ENCODE data around the gene DIS3L2.
"Not testable (repeated sequence)": the region's sequence is repeated elsewhere in the genome, so short reads cannot be mapped to it uniquely, and the experiment has no call there.

Gene DIS3L2

GRCh38 chr2:232349946-232350635 lies 388.6 kb downstream of the DIS3L2 start:
- DNase-seq (ENCODE audit: low spot score), result no peak

DNA sequence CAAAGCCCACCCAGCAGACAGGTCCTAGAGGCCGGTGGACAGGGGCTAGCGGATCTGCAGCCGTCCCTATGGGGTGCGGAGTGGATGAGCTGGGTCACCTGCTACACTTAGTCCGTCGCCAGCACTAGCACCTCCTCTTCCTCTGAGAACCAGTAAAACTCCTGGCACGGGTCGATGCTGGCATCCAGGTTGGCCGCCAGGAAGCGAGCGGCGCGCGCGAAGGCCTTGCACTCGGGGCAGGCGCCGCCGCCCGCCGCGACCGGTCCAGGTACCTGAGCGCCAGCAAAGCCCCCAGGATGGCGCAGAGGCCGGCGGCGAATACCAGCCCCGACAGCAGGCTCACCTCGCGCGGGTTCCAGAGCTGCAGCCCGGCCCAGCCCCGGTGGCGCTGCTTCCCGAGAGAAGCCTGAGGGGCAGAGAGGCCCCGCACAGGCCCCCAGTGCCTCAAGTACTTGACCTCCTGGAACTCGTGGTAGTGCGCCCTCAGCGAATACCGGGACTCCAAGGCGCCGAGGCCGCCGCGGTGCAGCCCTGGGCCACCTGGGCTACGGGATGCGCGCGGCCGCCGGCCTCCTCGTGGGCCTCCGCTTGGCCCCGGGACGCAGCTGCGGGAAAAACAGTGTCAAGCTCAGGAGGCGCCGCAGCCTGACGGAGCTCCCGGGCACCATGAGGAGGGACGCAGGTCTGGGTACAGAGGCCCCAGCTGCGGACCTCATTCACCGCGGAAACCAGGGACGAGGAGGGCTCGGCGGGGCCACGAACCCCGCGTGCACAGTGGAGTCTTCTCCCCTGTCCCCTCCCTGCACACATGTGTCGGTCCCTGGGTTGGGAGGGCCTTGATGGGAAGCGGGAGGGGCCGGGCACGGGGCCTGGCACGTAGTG lies 389.5 kb downstream of the DIS3L2 start:
- no peak for DNase-seq (ENCODE audit: low spot score)

DNA sequence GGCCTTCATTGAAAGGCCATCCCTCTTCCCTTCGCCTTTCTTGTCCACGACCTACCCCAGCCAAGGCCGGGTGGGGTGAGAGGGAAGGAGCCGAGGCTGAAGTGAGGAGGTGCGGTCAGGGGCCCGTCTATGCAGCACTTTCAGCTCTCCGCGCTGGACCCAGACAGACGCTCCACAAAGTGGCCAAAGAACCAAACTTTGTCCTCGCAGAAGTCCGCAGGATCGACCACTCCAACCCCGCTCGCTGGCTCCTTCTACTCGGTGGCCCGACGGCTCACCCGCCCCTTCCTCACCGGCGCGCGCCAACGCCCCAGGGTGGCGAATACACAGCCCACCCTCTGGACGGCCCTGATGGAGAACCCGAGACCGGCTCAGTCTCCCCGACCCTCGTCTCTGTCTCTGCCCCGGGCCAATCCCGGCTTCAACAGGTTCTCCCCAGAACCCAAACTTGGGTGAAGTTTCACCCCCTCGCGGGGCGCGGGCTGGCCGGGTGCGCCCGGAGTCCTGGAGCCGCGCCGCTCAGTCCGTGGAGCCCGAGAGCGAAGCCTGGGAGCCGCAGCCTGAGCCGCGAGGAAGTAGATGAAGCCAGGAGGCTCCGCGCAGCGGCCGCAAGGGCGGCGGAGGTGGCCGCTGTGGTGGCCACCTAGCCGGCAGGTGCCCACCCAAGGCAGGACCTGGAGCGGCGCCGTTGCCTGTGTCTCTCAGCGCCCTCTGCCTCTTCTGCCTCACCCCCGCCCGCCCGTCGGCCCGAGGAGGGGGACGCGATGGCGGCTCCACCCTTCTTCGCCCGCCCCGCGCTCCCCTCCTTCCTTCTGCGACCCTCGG lies 390.4 kb downstream of the DIS3L2 start:
- no peak for DNase-seq (ENCODE audit: low spot score)

DNA sequence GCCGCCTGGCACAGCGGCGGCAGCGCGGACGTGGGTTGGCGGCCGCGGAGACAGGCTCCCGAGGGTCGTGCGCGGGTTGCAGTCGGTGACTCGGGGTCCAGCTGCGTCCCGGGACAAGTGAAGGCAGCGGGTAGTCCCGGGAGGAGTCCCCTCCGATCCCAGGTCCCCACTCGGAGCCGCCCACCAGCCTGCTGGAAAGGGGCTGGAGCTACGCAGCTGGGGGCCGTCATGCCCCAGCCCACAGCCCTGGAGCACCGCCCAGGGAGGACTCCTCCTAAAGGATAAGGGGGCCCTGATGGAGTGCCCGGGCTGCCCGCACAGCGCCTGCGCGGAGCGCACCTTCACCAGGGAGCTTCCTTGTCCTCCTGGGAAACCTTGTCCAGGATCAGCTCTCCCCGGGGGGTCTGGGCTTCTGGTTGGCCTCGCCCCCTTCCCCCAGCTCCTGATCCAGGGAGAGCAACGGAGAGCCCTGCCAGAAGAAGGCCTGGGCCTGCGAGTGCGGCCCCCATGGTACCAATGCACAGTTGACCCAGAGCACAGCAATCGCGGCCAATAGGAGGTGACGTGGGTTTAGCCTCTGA lies 391.1 kb downstream of the DIS3L2 start:
- DNase-seq (ENCODE audit: low spot score), result no peak

- no peak for DNase-seq (ENCODE audit: low spot score)
Measured at GRCh38 chr2:232353096-232353495, 391.6 kb downstream of the DIS3L2 start.

DNA sequence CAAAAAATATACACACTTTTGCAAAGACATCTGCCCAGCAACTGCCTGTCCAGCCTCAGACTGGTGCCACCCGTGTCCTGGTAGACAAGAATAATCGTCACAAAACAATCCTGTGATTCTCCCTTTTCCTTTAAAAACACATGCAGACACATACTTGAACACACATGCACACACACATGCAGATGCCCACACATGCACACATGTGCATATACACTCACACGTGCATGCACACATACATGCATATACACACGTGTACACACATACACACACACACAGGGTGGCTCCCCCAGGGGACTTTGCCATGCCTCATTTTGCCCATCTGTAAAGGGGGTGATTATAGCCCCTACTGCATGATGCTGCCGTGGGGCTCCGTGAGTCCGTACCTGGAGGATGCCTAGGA lies 392.1 kb downstream of the DIS3L2 start:
- no peak for DNase-seq (ENCODE audit: low spot score)

GRCh38 chr2:232354069-232354468 lies 392.6 kb downstream of the DIS3L2 start:
- no peak for DNase-seq (ENCODE audit: low spot score)

DNA sequence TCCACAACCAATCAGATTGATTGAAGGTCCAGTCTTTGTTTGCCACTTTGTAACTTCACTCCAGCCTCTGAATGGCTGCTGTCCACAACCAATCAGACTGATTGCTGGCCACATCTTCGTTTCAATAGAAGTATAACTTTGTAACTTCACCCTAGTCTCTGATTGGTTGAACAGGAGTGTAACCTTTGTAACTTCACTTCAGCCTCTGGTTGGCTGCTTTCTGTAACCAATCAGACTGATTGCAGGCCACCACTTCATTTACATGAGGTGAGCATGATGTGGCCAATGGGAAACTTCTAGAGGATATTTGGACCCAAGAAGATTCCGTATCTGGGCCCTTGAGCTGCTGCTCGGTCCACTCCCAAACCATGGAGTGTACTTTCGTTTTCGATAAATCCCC lies 400.1 kb downstream of the DIS3L2 start:
- DNase-seq (ENCODE audit: low spot score), result no peak

DNA sequence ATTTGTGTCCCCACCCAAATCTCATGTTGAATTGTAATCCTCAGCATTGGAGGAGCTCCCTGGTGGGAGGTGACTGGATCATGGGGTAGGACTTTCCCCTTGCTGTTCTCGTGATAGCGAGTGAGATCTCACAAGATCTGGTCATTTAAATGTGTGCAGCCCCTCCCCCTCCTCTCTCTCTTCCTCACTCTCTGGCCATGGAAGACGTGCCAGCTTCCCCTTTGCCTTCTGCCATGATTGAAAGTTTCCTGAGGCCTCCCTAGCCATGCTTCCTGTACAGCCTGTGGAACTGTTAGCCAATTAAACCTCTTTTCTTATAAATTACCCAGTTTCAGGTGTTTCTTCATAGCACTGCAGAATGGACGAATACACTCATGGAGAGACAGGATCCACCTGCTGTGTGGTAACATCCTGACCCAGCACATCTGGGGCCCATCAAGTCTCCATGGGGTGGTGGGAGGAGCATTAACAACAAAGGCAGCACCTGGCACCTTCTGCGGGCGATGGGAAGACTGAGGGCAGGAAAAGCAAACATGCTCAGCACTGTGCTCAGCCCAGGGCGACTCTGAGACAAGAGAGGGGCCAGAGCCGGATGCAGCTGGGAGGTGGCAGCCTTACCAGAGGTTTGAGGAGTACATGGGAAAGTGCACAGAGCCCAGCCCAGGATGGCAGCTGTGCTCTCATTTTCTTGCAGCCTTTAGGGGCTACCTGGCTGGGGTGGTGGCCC lies 400.8 kb downstream of the DIS3L2 start:
- DNase-seq (ENCODE audit: low spot score), result no peak

DNA sequence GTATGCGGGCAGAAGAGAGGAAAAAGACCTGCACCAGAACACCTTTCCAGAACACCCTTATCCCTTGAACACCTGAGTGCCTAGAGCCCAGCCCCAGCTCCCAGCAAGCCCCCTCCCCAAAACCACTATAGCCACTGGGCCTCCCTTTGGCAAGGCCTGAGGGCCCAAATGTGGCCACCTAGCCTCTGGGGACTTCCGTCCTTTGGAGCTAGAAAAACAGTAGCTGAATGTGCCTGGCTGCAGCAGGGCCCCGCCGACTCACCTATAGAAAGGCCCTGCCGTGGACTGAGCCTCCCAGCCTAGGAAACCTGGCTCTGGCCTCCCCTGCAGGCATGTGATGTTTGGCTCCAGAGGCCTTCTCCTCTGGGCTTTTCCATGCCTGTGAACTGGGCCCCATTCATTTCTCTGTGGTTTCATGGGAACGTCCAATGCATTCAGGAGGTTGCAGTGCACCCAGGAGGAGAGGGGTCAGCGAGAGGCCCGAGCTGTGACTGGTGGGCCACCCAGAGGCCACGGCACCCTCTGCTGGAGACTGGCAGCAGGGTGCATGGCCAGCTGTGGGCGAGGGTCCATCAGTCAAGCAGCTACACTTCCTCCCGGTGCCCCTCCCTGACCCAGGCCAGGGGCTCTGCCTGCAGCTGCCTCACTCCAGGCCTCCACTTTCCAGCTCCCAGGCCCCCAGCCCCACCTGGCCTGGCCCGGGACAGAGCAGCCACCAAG lies 401.7 kb downstream of the DIS3L2 start:
- DNase-seq (ENCODE audit: low spot score), result not testable (repeated sequence)

- DNase-seq (ENCODE audit: low spot score), result no peak
Measured at GRCh38 chr2:232363784-232364615, 402.5 kb downstream of the DIS3L2 start.

DNA sequence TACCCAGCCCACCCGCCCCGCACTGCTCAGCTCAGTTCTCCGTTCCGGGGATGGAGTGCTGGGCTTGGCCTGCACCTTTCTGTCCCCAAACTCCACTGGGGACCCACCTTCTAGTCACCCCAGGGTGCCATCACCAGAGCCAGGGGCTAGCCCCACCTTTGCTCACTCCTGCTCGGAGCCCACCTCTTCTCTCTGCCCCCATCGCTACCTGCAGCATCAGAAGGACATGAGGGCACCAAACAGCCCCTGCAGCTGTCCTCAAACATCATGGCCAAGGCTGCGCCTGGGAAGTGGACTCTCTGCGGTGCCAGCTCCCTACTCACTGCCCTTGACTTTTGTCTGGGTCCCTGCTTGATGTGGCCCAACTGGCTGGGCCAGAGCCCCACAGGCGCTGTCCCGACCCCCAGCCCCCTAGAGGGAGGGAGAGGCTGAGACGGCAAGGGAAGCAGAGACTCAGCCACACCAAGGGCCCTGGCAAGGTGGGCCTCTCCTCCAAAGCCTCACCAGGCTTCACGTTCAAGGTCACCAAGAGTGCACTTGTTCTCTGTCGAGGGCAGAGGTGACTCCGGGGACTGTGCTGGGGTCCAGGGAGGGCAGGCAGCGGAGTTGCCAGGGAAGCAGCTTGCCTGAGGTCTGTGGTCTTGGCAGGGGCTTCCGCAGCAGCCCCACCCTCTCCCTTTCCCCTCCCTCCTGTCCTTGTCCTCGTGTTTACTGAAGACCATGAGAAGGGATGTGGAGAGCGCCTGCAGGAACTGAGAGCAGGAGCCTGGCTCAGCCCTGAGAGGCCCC lies 403.5 kb downstream of the DIS3L2 start:
- not testable (repeated sequence) for DNase-seq (ENCODE audit: low spot score)

DNA sequence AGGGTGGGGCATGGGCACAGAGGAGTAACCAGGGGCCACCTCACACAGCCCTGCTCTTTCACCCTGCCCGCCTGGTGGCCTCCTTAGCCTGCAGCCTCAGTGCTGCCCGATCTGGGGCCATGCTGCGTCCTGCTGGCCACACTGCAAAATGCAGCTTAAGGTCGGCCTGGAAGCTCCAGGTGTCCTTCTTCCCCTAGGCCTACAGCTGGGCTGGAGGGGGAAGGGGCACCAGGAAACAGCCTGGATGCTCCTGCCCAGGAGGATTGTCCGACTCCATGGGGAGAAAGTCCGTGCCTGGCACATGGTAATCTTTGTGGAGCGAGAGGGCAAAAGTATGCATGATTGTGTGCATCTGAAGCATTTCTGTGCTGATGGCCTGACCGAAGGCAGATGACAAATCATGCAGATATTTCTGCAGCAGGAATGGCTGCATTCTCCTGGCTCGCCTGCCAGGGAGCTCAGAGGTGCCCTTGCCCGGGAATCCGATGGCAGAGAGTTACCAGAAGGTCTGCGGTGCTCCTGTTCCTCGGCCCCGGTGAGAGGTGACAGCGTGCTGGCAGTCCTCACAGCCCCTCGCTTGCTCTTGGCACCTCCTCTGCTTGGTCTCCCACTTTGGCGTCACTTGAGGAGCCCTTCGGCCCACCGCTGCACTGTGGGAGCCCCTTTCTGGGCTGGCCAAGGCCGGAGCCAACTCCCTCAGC lies 404.3 kb downstream of the DIS3L2 start:
- DNase-seq (ENCODE audit: low spot score), result peak; percentile 88

- not testable (repeated sequence) for DNase-seq (ENCODE audit: low spot score)
Measured at GRCh38 chr2:232366461-232366860, 404.9 kb downstream of the DIS3L2 start.

DNA sequence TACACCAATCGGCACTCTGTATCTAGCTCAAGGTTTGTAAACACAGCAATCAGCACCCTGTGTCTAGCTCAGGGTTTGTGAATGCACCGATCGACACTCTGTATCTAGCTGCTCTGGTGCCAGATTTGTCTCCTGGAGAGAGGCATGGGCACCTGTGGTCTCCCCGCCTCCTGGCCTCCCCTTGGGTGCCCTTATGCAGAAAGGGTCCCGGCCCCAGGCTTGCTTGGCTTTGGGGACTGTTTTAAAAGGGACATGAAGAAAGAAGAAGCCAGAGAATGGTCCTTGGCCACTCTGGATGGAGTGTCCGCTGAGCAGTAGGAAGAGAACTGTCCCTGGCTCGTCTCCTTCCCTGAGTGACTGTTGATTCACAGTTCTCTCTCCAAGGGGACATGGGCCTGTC lies 405.5 kb downstream of the DIS3L2 start:
- no peak for DNase-seq (ENCODE audit: low spot score)

DNA sequence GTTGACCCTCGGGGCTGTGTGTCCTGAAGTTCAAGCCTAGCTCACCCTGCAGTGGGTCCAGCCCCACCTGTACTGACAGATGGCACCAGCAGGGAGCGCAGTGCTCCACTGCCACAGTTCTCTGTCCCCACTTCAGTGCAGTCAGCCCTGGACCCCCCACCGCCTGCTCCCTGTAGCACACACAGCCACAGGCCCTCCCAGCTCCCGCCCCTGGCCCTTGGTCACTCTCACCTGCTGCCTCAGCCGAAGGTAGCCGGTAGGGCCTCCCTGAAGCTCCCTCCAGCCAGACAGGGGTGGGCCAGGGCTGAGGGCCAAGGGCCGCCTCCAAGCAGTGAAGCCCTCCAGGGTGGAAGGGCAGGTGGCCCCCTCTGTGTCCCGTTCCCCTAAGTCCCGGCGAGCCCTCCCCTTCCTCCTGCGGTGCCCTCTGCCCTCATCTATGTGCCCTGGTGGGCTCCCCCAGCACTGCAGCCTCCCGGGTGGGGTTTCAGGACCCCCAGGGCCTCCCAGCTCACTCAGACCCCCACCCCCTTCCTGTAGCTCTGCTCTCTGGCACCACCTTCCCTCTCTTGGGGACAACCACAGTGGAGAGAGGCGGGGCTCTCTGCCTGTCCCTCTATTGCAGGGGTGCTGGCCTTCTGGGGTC lies 406.2 kb downstream of the DIS3L2 start:
- DNase-seq (ENCODE audit: low spot score), result peak; percentile 69

GRCh38 chr2:232368311-232368731 lies 406.8 kb downstream of the DIS3L2 start:
- no peak for DNase-seq (ENCODE audit: low spot score)

Data from HuH-7 (cell line).